GM12878 (cell line): ENCODE data around the gene CRNKL1. TPM values are rescaled to one million over a fixed set of nuclear protein-coding genes. Genes with fewer than 3 reads are reported as not detected.

ENCODE experiments used
- BCL3 ChIP-seq: IDR thresholded peaks from 2 replicates; pipeline ENCODE4 v1.6.1; 2011; ENCODE audit warnings: borderline replicate concordance, low read depth, mild to moderate bottlenecking, moderate library complexity, low read length; ENCODE audit not compliant: insufficient read depth, poor library complexity, severe bottlenecking
- BCLAF1 ChIP-seq: fragments of 450-650 bp; IDR thresholded peaks from 2 replicates; pipeline ENCODE4 v1.6.1; 2017; ENCODE audit warnings: antibody characterized with exemption, mild to moderate bottlenecking, moderate library complexity
- BMI1 ChIP-seq: fragments of 450-650 bp; IDR thresholded peaks from 2 replicates; pipeline ENCODE4 v1.6.1; 2016; ENCODE audit warnings: mild to moderate bottlenecking, moderate library complexity, borderline replicate concordance
- DPF2 ChIP-seq: fragments of 450-650 bp; IDR thresholded peaks from 2 replicates; pipeline ENCODE4 v1.6.1; 2017; ENCODE audit warnings: mild to moderate bottlenecking
- E4F1 ChIP-seq: fragments of 450-650 bp; IDR thresholded peaks from 2 replicates; pipeline ENCODE4 v1.6.1; 2018; ENCODE audit warnings: borderline replicate concordance, mild to moderate bottlenecking; ENCODE audit not compliant: partially characterized antibody
- GABPA ChIP-seq: IDR thresholded peaks from 2 replicates; pipeline ENCODE4 v1.6.1; 2014; ENCODE audit warnings: antibody characterized with exemption, low read depth, mild to moderate bottlenecking, inconsistent platforms
- GATAD2B ChIP-seq: fragments of 450-650 bp; conservative IDR thresholded peaks from 2 replicates; pipeline ENCODE4 v1.6.1; 2017; ENCODE audit warnings: low read depth, mild to moderate bottlenecking, moderate library complexity
- JUND ChIP-seq: IDR thresholded peaks from 2 replicates; pipeline ENCODE4 v1.6.1; 2012; ENCODE audit warnings: low read depth, mild to moderate bottlenecking, low read length, improper control_type of control experiment, moderate library complexity
- KAT2A ChIP-seq: conservative IDR thresholded peaks from 2 replicates; pipeline ENCODE4 v1.6.1; 2011; ENCODE audit warnings: low read depth, low read length; ENCODE audit not compliant: control insufficient read depth
- MEF2A ChIP-seq: IDR thresholded peaks from 2 replicates; pipeline ENCODE4 v1.6.1; 2011; ENCODE audit warnings: low read depth, mild to moderate bottlenecking, low read length, moderate library complexity; ENCODE audit not compliant: insufficient read depth
- MTA3 ChIP-seq: IDR thresholded peaks from 2 replicates; pipeline ENCODE4 v1.6.1; 2012; ENCODE audit warnings: low read length, inconsistent platforms, borderline replicate concordance
- MXI1 ChIP-seq: fragments of 150-350 bp; IDR thresholded peaks from 2 replicates; pipeline ENCODE4 v1.6.1; 2011; ENCODE audit warnings: low read depth, mild to moderate bottlenecking, inconsistent platforms, low read length, improper control_type of control experiment
- NFYA ChIP-seq: IDR thresholded peaks from 2 replicates; pipeline ENCODE4 v1.6.1; 2011; ENCODE audit warnings: low read depth, mild to moderate bottlenecking, low read length, improper control_type of control experiment, borderline replicate concordance
- PKNOX1 ChIP-seq: fragments of 450-650 bp; IDR thresholded peaks from 2 replicates; pipeline ENCODE4 v1.6.1; 2016; ENCODE audit warnings: mild to moderate bottlenecking
- POLR2AphosphoS2 ChIP-seq: IDR thresholded peaks from 2 replicates; pipeline ENCODE4 v1.6.1; 2011; ENCODE audit warnings: low read depth, mild to moderate bottlenecking, low read length, improper control_type of control experiment, moderate library complexity
- SIX5 ChIP-seq: IDR thresholded peaks from 2 replicates; pipeline ENCODE4 v1.6.1; 2011; ENCODE audit warnings: mild to moderate bottlenecking, low read depth, low read length, moderate library complexity; ENCODE audit not compliant: severe bottlenecking
- SMAD5 ChIP-seq: IDR thresholded peaks from 2 replicates; pipeline ENCODE4 v1.6.1; 2016; ENCODE audit warnings: antibody characterized with exemption, low read depth
- TARDBP ChIP-seq: IDR thresholded peaks from 2 replicates; pipeline ENCODE4 v1.6.1; 2016; ENCODE audit warnings: borderline replicate concordance
- TCF3 ChIP-seq: IDR thresholded peaks from 2 replicates; pipeline ENCODE4 v1.6.1; 2012; ENCODE audit warnings: low read depth, mild to moderate bottlenecking, low read length, borderline replicate concordance; ENCODE audit not compliant: insufficient read depth
- USF1 ChIP-seq: IDR thresholded peaks from 2 replicates; pipeline ENCODE4 v1.6.1; 2011; ENCODE audit warnings: borderline replicate concordance, low read depth, mild to moderate bottlenecking, moderate library complexity, mixed read lengths, low read length; ENCODE audit not compliant: insufficient read depth; ENCODE audit errors: extremely low read length
- polyA plus RNA-seq, 11 experiments: library from polyadenylated mRNA; depleted of rRNA in 4 of 11; unstranded in 6 of 11; stranded (reverse) in 5 of 11; fragments of >200 nt; fragmentation: Nextera tagmentation in 4 of 11; fragmentation: Illumina TruSeq in 1 of 11; extraction: Ambion mirVana in 4 of 11; extraction: Trizol in 1 of 11; gene quantifications; 1 replicate in 1 of 11; 2 replicates in 10 of 11; pipeline versions ENCODE4 v1.2.1 to v1.2.3, GENCODE V29; 2011 to 2016; ENCODE audit warnings: inconsistent platforms in 2 of 11, missing spikeins in 2 of 11, low read depth in 1 of 11
- total RNA-seq, 4 experiments: library from RNA; depleted of rRNA in 3 of 4; stranded (reverse); fragments of >200 nt in 3 of 4; fragmentation: Illumina TruSeq in 1 of 4; extraction: Trizol in 1 of 4; gene quantifications; 2 replicates each; pipeline versions ENCODE4 v1.2.1 to v1.2.3, GENCODE V29; 2013 to 2021

Gene CRNKL1
- total and polyA plus RNA-seq, 10 of the 15 experiments (the other 5 are each of a cell fraction or from before 2014, with no cell fraction given): 9.5 to 28.4 (median 17.5) TPM

- TF ChIP-seq BCLAF1: no peak
- TF ChIP-seq NFYA: no peak
- TF ChIP-seq GATAD2B: peak; percentile 89
- TF ChIP-seq JUND: 0 out of 2 replicates have a peak, but pooled peaks have one; percentile 13
- TF ChIP-seq PKNOX1: peak; percentile 72
- TF ChIP-seq TCF3: 0 out of 2 replicates have a peak, but pooled peaks have one; percentile 9
- TF ChIP-seq SIX5: peak; percentile 56
- TF ChIP-seq BCL3: no peak
- TF ChIP-seq MXI1: peak; percentile 90
- TF ChIP-seq GABPA: peak; percentile 98
- TF ChIP-seq MEF2A: peak; percentile 64; the same call in 1 of the 2 replicates
- TF ChIP-seq USF1: no peak
- TF ChIP-seq E4F1: peak; percentile 68
- no peak for TF ChIP-seq MTA3
- TF ChIP-seq BMI1: peak; percentile 83; the same call in 1 of the 2 replicates
- TF ChIP-seq KAT2A: no peak
- TF ChIP-seq DPF2: peak; percentile 71
- TF ChIP-seq SMAD5: no peak
- TF ChIP-seq TARDBP: no peak
- TF ChIP-seq POLR2AphosphoS2: peak; percentile 33; the same call in 1 of the 2 replicates
Observed at GRCh38 chr20:20017001-20017843, 35.0 kb downstream of the CRNKL1 start, which contains the start of gene NAA20 (continued).
